Islet of Langerhans (tissue), 1 donor: ENCODE results near the gene SLC25A48.
"Not testable (repeated sequence)": the region's sequence is repeated elsewhere in the genome, so short reads cannot be mapped to it uniquely, and the experiment has no call there.

Experiments used
- FAIRE-seq: peaks from one replicate; lab custom pipeline; 2011; peaks lifted over from hg19 to GRCh38; lab: Jason Lieb, UNC

The SLC25A48 gene

GRCh38 chr5:135857630-135858311 lies 23.3 kb downstream of the SLC25A48 start:
- no peak for FAIRE-seq

GRCh38 chr5:135859186-135859585 lies 24.7 kb downstream of the SLC25A48 start:
- FAIRE-seq = not testable (repeated sequence)

DNA sequence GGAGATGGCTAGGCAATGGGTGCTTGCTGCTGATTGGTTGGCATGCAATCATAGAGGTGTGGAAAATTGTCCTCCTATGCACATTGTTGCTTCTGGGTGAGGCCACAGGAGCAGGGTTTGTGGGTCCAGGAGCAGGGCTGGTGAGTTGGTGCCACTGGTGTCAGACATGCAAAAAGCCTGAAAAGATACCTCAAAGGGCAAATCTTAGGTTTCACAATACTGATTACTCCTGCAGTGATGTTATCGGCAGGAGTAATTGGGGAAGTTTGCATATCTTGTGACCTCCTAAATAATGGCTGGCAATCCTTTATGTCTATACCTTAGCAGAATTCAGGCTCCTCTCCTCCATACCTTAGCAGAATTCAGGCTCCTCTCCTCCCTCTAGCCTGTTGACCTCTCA lies 25.2 kb downstream of the SLC25A48 start:
- no peak for FAIRE-seq

DNA sequence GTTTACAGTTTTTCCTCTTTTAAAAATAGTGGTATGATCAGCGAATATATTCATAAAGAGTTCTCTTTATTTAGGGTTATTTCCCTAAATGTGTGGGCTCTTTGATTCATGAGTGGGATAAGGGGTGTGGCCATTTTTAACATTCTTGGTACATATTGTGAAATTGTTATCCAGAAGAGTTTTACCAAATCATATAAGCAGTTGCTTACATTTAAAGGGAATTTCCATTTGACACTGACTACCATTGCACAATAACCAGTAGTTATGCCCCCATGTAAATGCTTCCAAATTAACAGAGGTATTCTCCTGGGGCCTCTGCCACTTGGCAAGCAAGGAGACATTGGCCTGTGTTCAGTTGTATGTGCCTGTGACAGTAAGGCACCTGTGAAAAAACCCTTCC lies 27.2 kb downstream of the SLC25A48 start:
- no peak for FAIRE-seq

GRCh38 chr5:135862086-135862485 lies 27.6 kb downstream of the SLC25A48 start:
- no peak for FAIRE-seq

DNA sequence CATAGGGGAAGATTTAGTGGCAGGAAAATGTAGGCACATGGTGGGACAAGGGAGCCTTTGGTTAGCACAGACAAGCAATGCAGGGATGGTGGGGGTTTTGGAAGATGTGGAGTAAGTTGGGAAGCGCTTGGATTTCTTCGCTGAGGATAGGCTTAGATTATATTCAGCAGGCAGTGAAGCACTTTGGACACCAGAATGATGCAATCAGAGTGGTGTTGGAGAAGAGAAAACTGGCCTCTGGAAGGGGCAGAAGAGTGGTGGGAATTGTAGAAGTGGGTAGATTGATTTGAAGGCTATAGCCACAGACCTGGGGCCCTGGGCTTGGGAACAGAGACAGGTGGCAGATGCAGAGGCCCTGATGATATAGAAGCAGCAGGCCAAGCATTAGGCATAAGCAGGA lies 28.3 kb downstream of the SLC25A48 start:
- no peak for FAIRE-seq

DNA sequence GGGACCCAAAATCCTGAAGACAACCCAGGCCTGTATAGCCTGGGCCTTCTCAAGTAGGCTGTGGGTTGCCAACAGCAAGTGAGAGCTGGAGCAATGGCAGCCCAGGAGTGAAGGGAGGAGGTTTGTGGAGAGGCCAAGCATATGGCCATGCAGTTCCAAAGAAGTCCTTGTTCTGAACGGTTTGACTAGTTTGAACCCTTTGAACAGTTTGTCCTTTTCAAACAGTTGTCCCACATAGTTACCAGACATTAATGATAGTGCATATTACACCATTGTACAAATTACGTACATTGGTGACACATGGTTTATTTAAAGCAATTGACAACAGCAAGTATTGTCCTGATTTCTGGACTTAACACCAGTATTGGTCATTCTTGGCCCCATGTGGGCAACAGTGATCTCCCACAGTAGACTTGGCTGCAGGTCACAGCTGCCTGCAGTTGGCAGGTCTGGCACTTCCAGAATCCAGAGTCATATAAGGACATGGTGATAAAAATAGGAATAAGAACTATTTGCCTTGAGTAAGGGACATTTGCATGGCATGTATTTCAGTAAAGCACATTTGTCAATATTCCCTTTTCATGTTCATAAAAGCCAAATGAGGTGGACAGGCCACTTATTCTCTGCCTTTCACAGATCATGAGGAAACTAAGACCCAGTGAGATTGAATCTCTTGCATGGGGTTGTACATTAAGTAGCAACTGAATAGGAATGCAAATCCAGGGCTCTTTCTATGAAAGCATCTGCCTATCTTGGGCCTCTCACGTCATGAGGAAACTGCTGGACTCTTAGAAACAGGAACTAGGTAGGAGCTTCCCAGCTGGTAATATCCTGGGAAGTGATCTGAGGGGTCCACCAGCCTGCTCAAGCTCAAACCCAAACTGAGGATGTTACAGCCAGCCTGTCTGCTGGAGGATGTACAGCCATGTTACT lies 30.3 kb downstream of the SLC25A48 start:
- FAIRE-seq = no peak

GRCh38 chr5:135866016-135866415 lies 31.6 kb downstream of the SLC25A48 start:
- FAIRE-seq = no peak

- FAIRE-seq = no peak
These were observed 33.1 kb downstream of the SLC25A48 start for GRCh38 chr5:135867599-135867998.

- FAIRE-seq = no peak
These were observed 34.2 kb downstream of the SLC25A48 start for GRCh38 chr5:135868681-135869080.

DNA sequence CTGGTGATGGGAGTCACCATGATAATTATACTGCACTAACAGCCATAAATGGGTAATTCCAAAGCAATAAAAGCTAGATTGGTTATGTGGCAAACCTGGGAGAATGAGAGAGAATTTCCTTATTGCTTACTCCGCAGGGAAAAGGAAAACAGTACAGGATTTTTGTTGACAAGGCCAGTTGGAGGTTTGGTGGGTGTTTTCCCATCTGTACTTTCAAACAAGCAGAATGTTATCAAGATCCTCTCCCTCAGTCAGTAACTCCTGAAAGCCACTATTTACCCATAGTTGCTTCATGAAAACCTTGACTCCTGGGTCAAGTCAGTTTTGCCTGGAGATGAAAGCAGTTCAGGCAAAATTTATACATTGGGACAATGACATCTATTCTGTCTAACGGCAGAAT lies 34.8 kb downstream of the SLC25A48 start:
- FAIRE-seq = no peak

DNA sequence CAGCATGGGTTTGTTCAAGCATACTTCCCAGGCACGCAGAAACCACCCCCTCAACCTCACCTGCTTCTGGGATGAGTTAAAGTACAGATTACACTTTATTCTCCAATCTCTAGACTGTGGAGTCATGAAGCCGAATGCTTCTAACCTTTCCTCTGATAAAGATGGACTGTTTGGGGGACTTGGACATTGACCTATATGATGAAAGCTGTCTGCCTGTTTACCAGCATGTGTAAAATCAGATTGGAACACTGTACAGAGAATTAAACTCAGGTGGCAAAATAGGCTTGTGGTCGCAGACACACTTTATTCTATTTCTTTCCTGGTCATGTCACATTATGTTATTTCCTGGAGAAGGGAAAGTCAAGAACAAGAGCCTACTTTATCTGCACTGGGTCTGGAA lies 35.5 kb downstream of the SLC25A48 start:
- FAIRE-seq = no peak

- no peak for FAIRE-seq
These were observed 36.9 kb downstream of the SLC25A48 start for GRCh38 chr5:135871268-135871915.

DNA sequence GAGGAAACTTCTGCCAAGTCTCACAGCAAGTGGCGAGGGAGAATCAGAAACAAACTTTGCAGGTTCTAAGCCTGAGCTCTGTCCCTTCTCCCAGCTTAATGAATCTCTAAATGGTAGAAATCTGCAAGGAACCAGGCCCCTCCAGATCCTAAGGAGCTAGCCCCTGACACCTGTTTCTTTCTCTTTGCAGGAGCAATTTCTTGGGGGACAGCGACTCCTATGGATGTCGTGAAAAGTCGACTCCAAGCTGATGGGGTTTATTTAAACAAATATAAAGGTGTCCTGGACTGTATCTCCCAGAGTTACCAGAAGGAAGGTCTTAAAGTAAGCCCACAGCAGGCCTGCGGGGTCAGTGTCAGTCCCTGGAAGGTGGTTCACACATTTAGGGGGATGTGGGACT lies 39.4 kb downstream of the SLC25A48 start:
- FAIRE-seq = no peak

DNA sequence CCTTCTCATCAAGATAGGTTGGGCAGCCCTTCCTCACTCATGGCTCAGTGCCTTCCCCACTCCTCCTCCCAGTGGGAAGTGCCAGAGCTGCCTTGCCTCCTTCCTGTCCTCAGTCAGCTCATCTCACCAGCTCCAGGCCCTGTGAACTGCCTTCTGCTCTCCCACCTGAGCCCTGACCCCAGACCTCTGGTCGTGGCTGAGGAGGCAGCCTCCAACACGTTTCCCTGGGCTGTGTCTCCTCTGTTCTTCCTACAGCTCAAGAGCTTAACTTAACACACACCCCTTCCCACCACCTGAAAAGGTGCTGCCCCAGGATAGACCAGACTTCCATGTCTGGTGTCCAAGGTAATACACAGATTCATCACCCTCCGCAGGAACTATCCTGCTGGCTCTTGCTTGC lies 40.0 kb downstream of the SLC25A48 start:
- FAIRE-seq = no peak

GRCh38 chr5:135875567-135875966 lies 41.1 kb downstream of the SLC25A48 start:
- no peak for FAIRE-seq

DNA sequence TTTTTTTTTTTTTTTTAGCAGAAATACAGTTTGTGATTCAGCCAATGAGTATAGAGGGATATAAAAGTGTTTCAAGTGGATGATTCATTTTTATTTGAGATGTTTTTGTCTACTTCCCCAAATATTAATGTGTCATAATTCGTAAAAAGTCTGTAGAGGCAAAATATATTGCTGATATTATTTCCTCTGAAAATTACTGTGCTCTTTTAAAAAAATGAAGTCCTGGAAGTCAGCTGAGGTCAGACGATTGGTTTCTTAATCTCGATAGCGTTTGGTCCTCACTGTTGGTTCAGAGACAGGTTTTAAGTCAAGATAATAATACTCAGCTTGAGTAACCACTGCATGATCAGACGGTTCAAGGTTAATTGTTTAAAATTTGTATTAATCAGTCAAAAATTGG lies 41.7 kb downstream of the SLC25A48 start:
- FAIRE-seq = no peak

- no peak for FAIRE-seq
These were observed 43.2 kb downstream of the SLC25A48 start for GRCh38 chr5:135877570-135878155.

GRCh38 chr5:135878156-135878620 lies 43.7 kb downstream of the SLC25A48 start:
- no peak for FAIRE-seq

GRCh38 chr5:135879591-135879990 lies 45.1 kb downstream of the SLC25A48 start:
- FAIRE-seq = no peak

GRCh38 chr5:135880278-135880677 lies 45.8 kb downstream of the SLC25A48 start:
- no peak for FAIRE-seq

- FAIRE-seq = no peak
These were observed 46.3 kb downstream of the SLC25A48 start for GRCh38 chr5:135880801-135881200.

- FAIRE-seq = no peak
These were observed 46.8 kb downstream of the SLC25A48 start for GRCh38 chr5:135881244-135881643.
